Measurements from ENCODE around the gene DYNLT5. TPM values are rescaled to one million over a fixed set of nuclear protein-coding genes. Genes with fewer than 3 reads are reported as not detected.

DYNLT5 gene, protein sequence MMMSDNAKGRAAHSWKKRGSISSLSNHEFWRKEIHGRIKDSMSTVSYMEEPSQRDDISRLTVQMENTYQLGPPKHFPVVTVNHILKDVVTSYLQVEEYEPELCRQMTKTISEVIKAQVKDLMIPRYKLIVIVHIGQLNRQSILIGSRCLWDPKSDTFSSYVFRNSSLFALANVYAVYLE
- not detected in 5 replicates for total RNA-seq (2022; extraction: Qiagen RNA extraction; ENCODE audit: low read depth)

GRCh38 chr1:66752000-66752592, at the start of gene DYNLT5:
Gene DYNLT5 (plus strand): TSS chr1:66752459. CDS start chr1:66754659, 2,200 bp downstream.

Other genes starting within 250 kb of the DYNLT5 start
- not detected in 5 replicates for gene SGIP1, start 218.3 kb upstream of the DYNLT5 start, total RNA-seq (2022; extraction: Qiagen RNA extraction; ENCODE audit: low read depth)
- gene INSL5, start 48.8 kb downstream of the DYNLT5 start, total RNA-seq (2022; extraction: Qiagen RNA extraction; ENCODE audit: low read depth): not detected in 5 replicates
- gene DNAI4, start 172.4 kb downstream of the DYNLT5 start, total RNA-seq (2022; extraction: Qiagen RNA extraction; ENCODE audit: low read depth): 0.28 to 1.4 TPM (median 0.61 TPM) in 4 of 5 replicates, not detected in the other
- gene MIER1, start 172.5 kb downstream of the DYNLT5 start, total RNA-seq (2022; extraction: Qiagen RNA extraction; ENCODE audit: low read depth): 5.6 to 14.0 TPM (median 10.6 TPM) in 5 replicates

All from A549 treated with RU486 at 1 μM for 4 hours (cell line).